WTC11 (cell line): ENCODE results near the gene TTC38. TPM values are rescaled to one million over a fixed set of nuclear protein-coding genes. Genes with fewer than 3 reads are reported as not detected.

Experiments used
- ATAC-seq: fragments of 200-7000 bp; cut with Tn5 transposase; 2 replicates; pipeline ENCODE4 v1.10.0; 2021; ENCODE audit warnings: mild to moderate bottlenecking, moderate library complexity
- CTCF ChIA-PET: fragments of 300-600 bp; sonication (Branson Sonifier 250); formaldehyde crosslinking; loops from one replicate; lab custom pipeline; 2021; ENCODE audit warnings: antibody characterized with exemption; lab: Charles Lee
- POLR2A ChIA-PET: fragments of 350-600 bp; sonication (Branson Sonifier 250); formaldehyde crosslinking; loops from one replicate; lab custom pipeline; 2021; ENCODE audit warnings: antibody characterized with exemption; lab: Charles Lee
- DNase-seq: peaks from one replicate; pipeline ENCODE4 v3.0.0; 2021; ENCODE audit warnings: low spot score
- H3K27ac Mint-ChIP-seq: 2 replicates; pipeline ENCODE4 v1.8.0; 2021; ENCODE audit warnings: mixed read lengths
- H3K27me3 Mint-ChIP-seq: 2 replicates; pipeline ENCODE4 v1.8.0; 2021; ENCODE audit warnings: low read depth, mild to moderate bottlenecking, moderate library complexity, mixed read lengths
- H3K36me3 Mint-ChIP-seq: 2 replicates; pipeline ENCODE4 v1.8.0; 2021; ENCODE audit warnings: mixed read lengths
- H3K4me1 Mint-ChIP-seq: 2 replicates; pipeline ENCODE4 v1.8.0; 2022; ENCODE audit warnings: mixed read lengths
- H3K4me3 Mint-ChIP-seq: 2 replicates; pipeline ENCODE4 v1.8.0; 2021; ENCODE audit warnings: mild to moderate bottlenecking, moderate library complexity, mixed read lengths
- H3K9me3 Mint-ChIP-seq: 2 replicates; pipeline ENCODE4 v1.8.0; 2021; ENCODE audit warnings: mixed read lengths
- CREB1 ChIP-seq: sonication (generic); formaldehyde crosslinking; IDR thresholded peaks from 2 replicates; pipeline ENCODE4 v1.8.0; 2023; ENCODE audit warnings: mild to moderate bottlenecking, missing genetic modification reagents
- CREM ChIP-seq: sonication (generic); formaldehyde crosslinking; IDR thresholded peaks from 2 replicates; pipeline ENCODE4 v1.8.1; 2022; ENCODE audit warnings: mild to moderate bottlenecking, missing genetic modification reagents, moderate library complexity
- E2F1 ChIP-seq: sonication (generic); formaldehyde crosslinking; IDR thresholded peaks from 2 replicates; pipeline ENCODE4 v1.8.0; 2022; ENCODE audit warnings: mild to moderate bottlenecking, missing genetic modification reagents
- EMX1 ChIP-seq: fragments of 250-450 bp; sonication (Bioruptor Pico); IDR thresholded peaks from 2 replicates; pipeline ENCODE4 v1.8.0; 2021; ENCODE audit warnings: mild to moderate bottlenecking
- GRHL2 ChIP-seq: fragments of 250-450 bp; sonication (Bioruptor Pico); IDR thresholded peaks from 2 replicates; pipeline ENCODE4 v1.8.0; 2022; ENCODE audit warnings: mild to moderate bottlenecking, moderate library complexity; ENCODE audit not compliant: insufficient replicate concordance, severe bottlenecking
- MXD4 ChIP-seq: fragments of 250-450 bp; sonication (Bioruptor Pico); IDR thresholded peaks from 2 replicates; pipeline ENCODE4 v1.8.0; 2021; ENCODE audit warnings: mild to moderate bottlenecking, moderate library complexity, borderline replicate concordance
- NFATC4 ChIP-seq: fragments of 250-450 bp; sonication (Bioruptor Pico); IDR thresholded peaks from 2 replicates; pipeline ENCODE4 v1.9.0; 2021; ENCODE audit warnings: mild to moderate bottlenecking
- SMAD3 ChIP-seq: sonication (generic); formaldehyde crosslinking; IDR thresholded peaks from 2 replicates; pipeline ENCODE4 v1.8.0; 2022; ENCODE audit warnings: missing genetic modification reagents, mild to moderate bottlenecking, borderline replicate concordance
- SMAD4 ChIP-seq: sonication (generic); formaldehyde crosslinking; IDR thresholded peaks from 2 replicates; pipeline ENCODE4 v1.8.0; 2022; ENCODE audit warnings: mild to moderate bottlenecking, missing genetic modification reagents
- SP1 ChIP-seq: sonication (generic); formaldehyde crosslinking; conservative IDR thresholded peaks from 2 replicates; pipeline ENCODE4 v1.8.1; 2022; ENCODE audit warnings: missing genetic modification reagents
- TEAD1 ChIP-seq: sonication (generic); formaldehyde crosslinking; IDR thresholded peaks from 2 replicates; pipeline ENCODE4 v1.8.0; 2022; ENCODE audit warnings: mild to moderate bottlenecking, missing genetic modification reagents
- USF2 ChIP-seq: sonication (generic); formaldehyde crosslinking; IDR thresholded peaks from 2 replicates; pipeline ENCODE4 v1.8.1; 2023; ENCODE audit warnings: mild to moderate bottlenecking, missing genetic modification reagents, moderate library complexity
- ZNF232 ChIP-seq: sonication (generic); formaldehyde crosslinking; IDR thresholded peaks from 2 replicates; pipeline ENCODE4 v1.8.0; 2022; ENCODE audit warnings: mild to moderate bottlenecking, missing genetic modification reagents
- ZNF425 ChIP-seq: fragments of 250-450 bp; sonication (Bioruptor Pico); conservative IDR thresholded peaks from 2 replicates; pipeline ENCODE4 v1.9.0; 2021; ENCODE audit warnings: mild to moderate bottlenecking
- ZNF671 ChIP-seq: fragments of 250-450 bp; sonication (Bioruptor Pico); IDR thresholded peaks from 2 replicates; pipeline ENCODE4 v1.8.0; 2021; ENCODE audit warnings: mild to moderate bottlenecking
- total RNA-seq: library from RNA; stranded (reverse); gene quantifications from 3 replicates; pipeline ENCODE4 v1.2.3, GENCODE V29; 2021
- TF ChIP-seq, protein P1 (sequence below): fragments of 250-450 bp; sonication (Bioruptor Pico); IDR thresholded peaks from 2 replicates; pipeline ENCODE4 v1.9.0; 2021; ENCODE audit warnings: moderate library complexity, mild to moderate bottlenecking, inconsistent platforms, borderline replicate concordance
- TF ChIP-seq, protein P2 (sequence below): fragments of 250-450 bp; sonication (Bioruptor Pico); IDR thresholded peaks from 2 replicates; pipeline ENCODE4 v1.8.0; 2021; ENCODE audit warnings: mild to moderate bottlenecking
- TF ChIP-seq, protein P3 (sequence below): sonication (generic); formaldehyde crosslinking; IDR thresholded peaks from 2 replicates; pipeline ENCODE4 v1.8.1; 2023; ENCODE audit warnings: mild to moderate bottlenecking, missing genetic modification reagents
- TF ChIP-seq, protein P4 (sequence below): sonication (generic); formaldehyde crosslinking; IDR thresholded peaks from 2 replicates; pipeline ENCODE4 v1.8.0; 2022; ENCODE audit warnings: missing genetic modification reagents

The TTC38 gene
- total RNA-seq, 1 experiment from 2014 or later = 20.7 TPM

- Mint-ChIP-seq H3K27ac (no peak overlapping the region), H3K9me3 (no peaks in the 10 kb centered on the region), H3K4me1 (peaks cover 15% of the 10 kb centered on the region), H3K27me3 (no peaks in the 10 kb centered on the region)
- POLR2A ChIA-PET = no interaction called here
- ATAC-seq (no peak), DNase-seq (no peak)
- TF ChIP-seq, protein P1, sequence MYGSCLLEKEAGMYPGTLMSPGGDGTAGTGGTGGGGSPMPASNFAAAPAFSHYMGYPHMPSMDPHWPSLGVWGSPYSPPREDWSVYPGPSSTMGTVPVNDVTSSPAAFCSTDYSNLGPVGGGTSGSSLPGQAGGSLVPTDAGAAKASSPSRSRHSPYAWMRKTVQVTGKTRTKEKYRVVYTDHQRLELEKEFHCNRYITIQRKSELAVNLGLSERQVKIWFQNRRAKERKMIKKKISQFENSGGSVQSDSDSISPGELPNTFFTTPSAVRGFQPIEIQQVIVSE (CRISPR knock-in tag) = no peak
- TF ChIP-seq GRHL2 (CRISPR knock-in tag) = no peak
- TF ChIP-seq, all 79 proteins: peak for 0
- Mint-ChIP-seq H3K36me3 (peaks cover 52% of the 10 kb centered on the region), H3K4me3 (no peak overlapping the region)
- CTCF ChIA-PET = no interaction called here
Observed at GRCh38 chr22:46338636-46339035, 70.8 kb downstream of the TTC38 start.

DNA sequence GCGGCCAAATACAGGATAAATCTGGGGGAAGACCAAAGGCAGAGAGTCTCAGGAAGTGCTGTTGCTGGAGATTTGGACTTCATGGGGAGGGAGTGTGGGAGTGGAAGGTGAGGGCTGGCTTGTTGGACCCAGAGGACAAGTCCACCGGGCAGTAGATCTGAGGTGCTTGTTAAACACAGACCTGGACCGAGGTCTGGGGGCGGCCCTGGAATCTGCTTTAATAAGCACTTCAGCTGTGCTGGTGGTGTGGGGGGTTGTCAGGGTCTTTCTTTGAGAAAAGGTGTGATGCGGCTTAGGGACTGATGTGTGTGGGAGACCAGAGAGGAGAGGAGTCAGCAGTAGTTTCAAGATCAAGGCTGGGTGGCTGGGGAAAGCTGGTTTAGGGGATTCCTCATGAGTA is 72.1 kb downstream of the TTC38 start:
- Mint-ChIP-seq H3K36me3 (peaks cover 65% of the 10 kb centered on the region), H3K4me1 (peaks cover 10% of the 10 kb centered on the region), H3K4me3 (no peak overlapping the region), H3K9me3 (no peaks in the 10 kb centered on the region), H3K27me3 (no peaks in the 10 kb centered on the region), H3K27ac (no peak overlapping the region)
- POLR2A ChIA-PET = interaction anchor here (0.7 kb wide), 1 partner anchor 1350 kb away, joined by 4 read pairs; no protein-coding TSS in a partner anchor
- DNase-seq (no peak), ATAC-seq (no peak)
- TF ChIP-seq NFATC4 (CRISPR knock-in tag) = no peak
- TF ChIP-seq SP1 (CRISPR knock-in tag) = no peak
- TF ChIP-seq, protein P2, sequence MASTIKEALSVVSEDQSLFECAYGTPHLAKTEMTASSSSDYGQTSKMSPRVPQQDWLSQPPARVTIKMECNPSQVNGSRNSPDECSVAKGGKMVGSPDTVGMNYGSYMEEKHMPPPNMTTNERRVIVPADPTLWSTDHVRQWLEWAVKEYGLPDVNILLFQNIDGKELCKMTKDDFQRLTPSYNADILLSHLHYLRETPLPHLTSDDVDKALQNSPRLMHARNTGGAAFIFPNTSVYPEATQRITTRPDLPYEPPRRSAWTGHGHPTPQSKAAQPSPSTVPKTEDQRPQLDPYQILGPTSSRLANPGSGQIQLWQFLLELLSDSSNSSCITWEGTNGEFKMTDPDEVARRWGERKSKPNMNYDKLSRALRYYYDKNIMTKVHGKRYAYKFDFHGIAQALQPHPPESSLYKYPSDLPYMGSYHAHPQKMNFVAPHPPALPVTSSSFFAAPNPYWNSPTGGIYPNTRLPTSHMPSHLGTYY (CRISPR knock-in tag) = no peak
- no peak for TF ChIP-seq E2F1 (CRISPR knock-in tag)
- no peak for TF ChIP-seq SMAD3 (CRISPR knock-in tag)
- TF ChIP-seq ZNF232 (CRISPR knock-in tag) = no peak
- no peak for TF ChIP-seq SMAD4 (CRISPR knock-in tag)
- TF ChIP-seq CREB1 = no peak
- TF ChIP-seq, protein P3, sequence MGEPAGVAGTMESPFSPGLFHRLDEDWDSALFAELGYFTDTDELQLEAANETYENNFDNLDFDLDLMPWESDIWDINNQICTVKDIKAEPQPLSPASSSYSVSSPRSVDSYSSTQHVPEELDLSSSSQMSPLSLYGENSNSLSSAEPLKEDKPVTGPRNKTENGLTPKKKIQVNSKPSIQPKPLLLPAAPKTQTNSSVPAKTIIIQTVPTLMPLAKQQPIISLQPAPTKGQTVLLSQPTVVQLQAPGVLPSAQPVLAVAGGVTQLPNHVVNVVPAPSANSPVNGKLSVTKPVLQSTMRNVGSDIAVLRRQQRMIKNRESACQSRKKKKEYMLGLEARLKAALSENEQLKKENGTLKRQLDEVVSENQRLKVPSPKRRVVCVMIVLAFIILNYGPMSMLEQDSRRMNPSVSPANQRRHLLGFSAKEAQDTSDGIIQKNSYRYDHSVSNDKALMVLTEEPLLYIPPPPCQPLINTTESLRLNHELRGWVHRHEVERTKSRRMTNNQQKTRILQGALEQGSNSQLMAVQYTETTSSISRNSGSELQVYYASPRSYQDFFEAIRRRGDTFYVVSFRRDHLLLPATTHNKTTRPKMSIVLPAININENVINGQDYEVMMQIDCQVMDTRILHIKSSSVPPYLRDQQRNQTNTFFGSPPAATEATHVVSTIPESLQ (CRISPR knock-in tag) = no peak
- TF ChIP-seq TEAD1 (CRISPR knock-in tag) = no peak
- TF ChIP-seq USF2 (CRISPR knock-in tag) = no peak
- TF ChIP-seq EMX1 = no peak
- TF ChIP-seq ZNF671 (CRISPR knock-in tag) = no peak
- TF ChIP-seq MXD4 (CRISPR knock-in tag) = no peak
- TF ChIP-seq, protein P4, sequence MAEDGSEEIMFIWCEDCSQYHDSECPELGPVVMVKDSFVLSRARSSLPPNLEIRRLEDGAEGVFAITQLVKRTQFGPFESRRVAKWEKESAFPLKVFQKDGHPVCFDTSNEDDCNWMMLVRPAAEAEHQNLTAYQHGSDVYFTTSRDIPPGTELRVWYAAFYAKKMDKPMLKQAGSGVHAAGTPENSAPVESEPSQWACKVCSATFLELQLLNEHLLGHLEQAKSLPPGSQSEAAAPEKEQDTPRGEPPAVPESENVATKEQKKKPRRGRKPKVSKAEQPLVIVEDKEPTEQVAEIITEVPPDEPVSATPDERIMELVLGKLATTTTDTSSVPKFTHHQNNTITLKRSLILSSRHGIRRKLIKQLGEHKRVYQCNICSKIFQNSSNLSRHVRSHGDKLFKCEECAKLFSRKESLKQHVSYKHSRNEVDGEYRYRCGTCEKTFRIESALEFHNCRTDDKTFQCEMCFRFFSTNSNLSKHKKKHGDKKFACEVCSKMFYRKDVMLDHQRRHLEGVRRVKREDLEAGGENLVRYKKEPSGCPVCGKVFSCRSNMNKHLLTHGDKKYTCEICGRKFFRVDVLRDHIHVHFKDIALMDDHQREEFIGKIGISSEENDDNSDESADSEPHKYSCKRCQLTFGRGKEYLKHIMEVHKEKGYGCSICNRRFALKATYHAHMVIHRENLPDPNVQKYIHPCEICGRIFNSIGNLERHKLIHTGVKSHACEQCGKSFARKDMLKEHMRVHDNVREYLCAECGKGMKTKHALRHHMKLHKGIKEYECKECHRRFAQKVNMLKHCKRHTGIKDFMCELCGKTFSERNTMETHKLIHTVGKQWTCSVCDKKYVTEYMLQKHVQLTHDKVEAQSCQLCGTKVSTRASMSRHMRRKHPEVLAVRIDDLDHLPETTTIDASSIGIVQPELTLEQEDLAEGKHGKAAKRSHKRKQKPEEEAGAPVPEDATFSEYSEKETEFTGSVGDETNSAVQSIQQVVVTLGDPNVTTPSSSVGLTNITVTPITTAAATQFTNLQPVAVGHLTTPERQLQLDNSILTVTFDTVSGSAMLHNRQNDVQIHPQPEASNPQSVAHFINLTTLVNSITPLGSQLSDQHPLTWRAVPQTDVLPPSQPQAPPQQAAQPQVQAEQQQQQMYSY (CRISPR knock-in tag) = no peak
- no peak for TF ChIP-seq CREM (CRISPR knock-in tag)
- no peak for TF ChIP-seq ZNF425
- CTCF ChIA-PET = no interaction called here
